RPMI8226 (cell line): ENCODE data around the gene STK11IP.

Experiments
- DNase-seq: peaks from one replicate; pipeline ENCODE4 v3.0.0-alpha.2; 2015

STK11IP gene

DNA sequence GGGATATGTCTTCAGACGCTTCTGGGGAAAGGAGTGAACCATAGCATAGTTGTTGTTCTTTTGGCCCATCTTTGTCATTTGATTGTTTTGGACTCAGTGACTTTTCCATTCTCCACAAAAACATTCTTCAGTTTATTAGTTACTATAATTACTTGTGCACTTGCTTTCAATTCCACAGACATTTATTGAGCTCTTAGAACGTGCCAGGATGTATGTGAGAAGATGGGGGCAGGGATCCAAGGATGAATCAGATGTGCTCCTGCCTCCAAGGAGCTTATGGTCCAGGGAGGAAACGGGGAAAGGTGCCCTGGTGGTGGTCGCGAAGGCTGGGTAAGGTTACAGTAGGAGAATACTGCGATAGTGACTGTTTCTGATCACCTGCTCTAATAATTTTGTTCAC, 22.9 kb downstream of the STK11IP start:
- DNase-seq: no peak

DNA sequence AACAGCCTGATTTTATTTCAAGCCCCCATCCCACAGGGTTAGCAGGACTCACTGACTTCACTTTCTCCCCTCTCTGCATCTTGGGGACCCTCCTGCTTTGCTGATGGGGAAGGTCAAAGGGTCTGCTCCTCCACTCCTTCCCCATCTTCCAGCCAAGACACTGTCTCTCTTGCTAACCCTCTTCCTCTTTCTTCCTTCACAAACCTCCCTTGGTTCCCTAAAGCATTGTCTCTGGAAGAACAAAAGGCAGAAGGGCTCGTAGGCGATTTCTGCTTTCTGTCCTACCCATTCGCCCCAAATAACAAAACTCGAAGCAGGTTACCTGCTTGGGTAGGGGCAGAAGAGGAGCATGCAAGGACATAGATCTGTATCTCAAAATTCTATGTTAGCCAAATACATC, 24.3 kb downstream of the STK11IP start:
- no peak for DNase-seq

DNA sequence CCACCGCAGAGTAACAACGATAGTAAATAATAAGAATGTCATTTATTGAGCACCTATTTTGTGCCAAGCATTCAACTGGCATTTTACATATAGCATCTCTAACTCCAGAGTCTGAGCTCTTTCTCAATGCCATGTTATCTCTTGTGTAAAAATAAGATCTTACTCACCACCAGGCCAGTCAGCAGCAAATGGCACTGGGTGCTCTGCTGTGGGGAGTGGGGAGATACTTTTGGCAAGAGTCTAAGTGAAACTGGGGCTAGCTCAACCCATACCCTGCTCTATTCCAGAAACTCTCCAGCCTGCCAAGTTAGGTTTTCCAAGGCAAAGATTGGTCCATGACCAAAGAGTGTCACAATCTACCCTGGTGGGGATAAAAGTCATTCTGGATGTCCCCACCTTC, 24.8 kb downstream of the STK11IP start:
- no peak for DNase-seq

DNA sequence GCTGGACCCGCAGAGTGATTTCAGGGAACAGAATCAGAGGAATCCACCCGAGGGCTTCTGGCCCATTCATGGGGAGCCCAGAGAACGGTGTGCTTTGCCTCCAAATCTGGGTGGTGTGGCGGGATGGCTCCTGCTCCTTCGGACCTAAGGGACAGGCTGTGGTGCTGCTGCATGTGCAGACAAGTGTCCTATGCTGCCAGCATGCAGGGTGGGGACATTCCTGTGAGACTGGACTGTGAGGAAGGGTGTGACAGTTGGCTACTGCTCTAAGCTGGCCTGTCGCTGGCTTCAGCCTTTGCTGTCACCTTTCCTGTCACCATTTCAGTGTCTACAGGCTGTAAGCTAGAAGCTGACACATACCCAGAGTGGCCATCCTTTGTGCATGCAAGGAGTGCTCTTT, 26.9 kb downstream of the STK11IP start:
- no peak for DNase-seq

DNA sequence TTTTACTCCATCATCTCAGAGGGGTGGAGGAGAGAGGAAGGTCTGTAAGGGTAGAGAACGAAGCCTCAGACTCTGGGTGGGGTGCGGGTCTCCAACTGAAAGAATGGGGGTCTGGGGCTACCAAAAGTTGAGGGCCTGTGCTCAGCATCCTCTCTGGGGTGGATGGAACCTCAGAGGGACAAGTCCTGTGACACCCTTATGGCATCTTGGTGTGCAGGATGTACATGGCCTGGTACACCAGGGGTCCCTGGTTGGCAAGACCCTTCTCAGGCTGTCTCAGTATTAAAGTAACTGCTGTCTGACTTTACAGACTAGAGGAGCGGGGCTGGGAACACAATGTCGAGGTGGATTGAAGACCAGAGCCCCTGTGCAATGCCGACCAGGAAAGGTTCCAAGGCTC, 27.5 kb downstream of the STK11IP start:
- no peak for DNase-seq

DNA sequence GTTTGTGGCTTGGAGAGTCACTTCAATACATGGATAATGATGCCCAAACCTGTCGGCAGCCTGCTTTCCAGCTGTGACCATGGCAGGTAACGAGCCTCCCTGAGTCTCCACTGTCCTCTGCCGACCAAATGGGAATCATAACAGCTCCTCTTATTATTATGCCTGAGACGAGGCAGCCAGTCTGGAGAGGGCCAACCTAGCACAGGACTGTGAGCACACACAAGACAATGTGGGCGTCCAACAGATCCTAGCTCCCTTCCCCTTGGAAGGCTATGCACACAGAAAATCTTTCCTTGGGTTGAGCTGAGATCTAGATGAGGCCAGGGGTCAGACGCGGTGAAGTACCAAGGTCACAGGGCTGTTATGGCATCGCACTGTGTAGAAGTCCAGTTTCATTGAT, 28.9 kb downstream of the STK11IP start:
- DNase-seq: no peak

DNA sequence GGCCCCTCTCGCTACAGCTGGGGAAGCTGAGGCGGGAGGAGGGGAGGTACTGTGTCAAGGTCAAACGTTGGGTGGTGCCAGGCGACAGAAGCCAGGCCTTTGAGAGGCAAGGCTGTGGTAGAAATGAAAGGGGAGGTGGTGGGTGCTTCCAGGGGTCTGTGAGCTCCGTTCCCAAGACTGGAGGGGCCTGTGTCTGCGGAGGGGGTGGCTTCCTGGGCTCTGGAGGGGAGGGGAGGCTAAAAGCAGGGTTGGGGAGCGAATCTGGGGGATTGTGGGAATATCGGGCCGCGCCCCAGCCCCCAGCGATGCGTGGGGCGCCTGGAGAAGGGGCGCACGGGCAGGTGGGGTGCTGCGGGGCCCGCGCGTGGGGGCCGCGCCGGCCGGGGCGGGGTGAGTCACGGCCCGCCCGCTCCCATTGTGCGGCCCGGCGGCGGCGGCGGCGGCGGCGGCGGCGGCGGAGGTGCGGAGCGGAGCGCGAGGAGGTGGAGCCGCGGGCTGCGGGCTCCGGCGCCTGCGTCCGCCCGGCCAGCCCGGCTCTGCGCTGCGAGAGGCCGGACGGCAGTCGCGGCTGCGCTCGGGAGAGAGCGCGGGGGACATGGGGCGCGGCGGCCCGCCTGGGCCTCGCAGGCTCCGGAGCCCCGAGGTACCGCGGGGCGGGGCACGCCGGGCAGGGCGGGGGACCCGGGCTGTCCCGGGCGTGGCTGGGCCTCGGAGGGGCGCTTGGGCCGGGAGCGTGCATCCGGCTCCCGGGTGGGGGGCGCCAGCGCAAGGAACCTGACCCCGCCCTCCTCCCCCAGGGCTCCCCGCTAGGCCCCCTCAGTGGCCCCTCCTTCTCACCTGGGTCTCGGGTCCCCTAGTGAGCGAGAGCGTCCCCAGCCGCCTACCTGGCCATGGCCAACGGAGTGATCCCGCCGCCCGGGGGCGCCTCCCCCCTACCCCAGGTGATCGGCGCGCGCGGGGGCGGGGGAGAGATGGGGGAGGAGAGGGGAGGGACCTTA, 29.7 kb downstream of the STK11IP start, which contains the start of gene SLC4A3:
Gene SLC4A3 (plus strand): TSS at position 528 of the 998 bp plus-strand sequence. CDS start 363 bp downstream, at position 891.
- no peak for DNase-seq

DNA sequence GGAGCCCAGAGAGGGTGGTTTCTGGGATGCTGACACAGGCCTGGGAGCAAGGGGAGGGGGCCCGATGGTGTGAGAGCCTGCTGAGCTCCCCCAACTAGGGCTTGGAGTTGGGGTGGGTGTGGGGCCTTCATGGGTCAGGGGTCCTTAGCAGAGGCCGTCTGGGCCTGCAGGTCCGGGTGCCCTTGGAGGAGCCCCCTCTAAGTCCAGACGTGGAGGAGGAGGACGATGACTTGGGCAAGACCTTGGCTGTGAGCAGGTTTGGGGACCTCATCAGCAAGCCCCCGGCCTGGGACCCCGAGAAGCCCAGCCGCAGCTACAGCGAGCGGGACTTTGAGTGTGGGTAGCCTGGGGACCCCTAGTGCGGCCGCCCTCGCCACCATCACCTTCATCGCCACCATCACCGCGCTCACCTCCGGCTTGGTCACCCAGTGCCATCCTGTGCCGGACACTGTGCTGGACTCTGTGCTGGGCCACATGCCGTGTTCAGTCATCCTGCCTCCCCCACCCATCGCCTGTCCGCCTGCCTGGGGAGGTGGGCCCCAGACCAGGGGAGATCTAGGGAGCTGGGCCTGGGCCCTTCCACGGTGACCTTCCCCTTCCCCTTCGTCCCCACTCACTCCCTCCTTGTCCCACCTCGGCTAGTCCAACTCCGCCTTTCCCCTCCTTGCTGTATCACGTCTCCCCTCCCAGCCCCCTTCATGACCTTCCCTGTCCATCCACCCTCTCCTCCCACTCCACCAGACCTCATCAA, 30.8 kb downstream of the STK11IP start:
- no peak for DNase-seq

DNA sequence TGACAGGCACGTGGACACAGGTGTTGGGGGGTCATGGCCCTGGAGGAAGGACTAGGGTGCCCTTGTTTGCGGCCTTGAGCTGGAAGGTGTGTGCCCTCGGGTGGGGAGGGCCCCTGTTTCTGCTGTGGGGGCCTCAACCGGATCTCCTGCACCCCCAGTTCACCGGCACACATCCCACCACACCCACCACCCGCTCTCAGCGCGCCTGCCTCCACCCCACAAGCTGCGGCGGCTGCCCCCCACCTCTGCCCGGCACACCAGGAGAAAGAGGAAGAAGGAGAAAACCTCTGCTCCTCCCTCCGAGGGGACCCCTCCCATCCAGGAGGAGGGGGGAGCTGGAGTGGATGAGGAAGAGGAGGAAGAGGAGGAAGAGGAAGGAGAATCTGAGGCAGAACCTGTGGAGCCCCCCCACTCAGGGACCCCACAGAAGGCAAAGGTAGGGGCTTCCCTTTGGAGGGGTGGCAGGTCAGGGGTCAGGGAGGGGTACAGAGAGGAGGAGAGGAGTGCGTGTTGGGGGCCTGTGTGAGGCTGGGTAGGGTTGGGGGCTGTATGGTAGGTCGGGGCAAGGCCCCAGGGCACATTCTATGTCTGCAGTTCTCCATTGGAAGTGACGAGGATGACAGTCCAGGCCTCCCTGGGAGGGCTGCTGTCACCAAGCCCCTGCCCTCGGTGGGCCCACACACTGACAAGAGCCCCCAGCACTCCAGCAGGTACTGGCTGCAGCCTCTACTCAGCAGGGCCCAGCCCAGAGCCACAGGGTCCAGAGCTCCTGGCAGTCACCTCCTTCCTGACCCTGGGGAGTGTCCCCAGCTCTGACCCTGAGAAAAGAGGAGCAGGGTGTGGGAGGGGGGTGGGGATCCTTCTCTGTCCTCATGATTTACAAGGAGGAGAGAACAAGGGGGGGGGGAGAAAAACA, 31.6 kb downstream of the STK11IP start:
- no peak for DNase-seq

DNA sequence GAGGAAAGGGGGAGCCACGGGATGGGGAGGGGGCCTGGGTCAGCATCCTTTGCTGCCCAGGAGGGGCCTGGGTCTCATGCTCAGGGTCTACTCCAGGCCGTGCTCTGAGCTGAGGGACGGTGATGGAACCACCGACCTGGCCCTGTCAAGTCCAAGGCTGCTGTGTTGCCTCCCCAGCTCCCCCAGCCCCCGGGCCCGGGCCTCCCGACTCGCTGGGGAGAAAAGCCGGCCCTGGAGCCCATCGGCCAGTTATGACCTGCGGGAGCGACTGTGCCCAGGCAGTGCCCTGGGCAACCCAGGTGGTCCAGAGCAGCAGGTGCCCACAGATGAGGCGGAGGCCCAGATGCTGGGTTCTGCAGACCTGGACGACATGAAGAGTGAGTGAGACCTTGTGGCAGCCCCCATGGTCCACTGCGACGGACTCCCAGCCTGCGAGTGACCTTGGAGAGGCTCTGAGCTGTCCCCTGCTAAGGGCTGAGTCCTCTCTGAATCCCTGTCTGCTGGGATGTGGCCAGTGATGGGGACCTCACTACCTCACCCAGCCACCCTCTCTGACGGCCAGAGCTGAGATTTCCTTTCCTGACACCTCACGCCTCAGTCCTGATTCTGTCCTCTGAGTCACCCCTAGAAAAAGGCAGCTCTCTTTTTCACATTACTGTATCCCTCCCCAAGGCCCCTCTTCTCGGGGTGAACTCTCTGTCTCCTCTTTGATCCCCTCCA, 32.5 kb downstream of the STK11IP start:
- DNase-seq: no peak

DNA sequence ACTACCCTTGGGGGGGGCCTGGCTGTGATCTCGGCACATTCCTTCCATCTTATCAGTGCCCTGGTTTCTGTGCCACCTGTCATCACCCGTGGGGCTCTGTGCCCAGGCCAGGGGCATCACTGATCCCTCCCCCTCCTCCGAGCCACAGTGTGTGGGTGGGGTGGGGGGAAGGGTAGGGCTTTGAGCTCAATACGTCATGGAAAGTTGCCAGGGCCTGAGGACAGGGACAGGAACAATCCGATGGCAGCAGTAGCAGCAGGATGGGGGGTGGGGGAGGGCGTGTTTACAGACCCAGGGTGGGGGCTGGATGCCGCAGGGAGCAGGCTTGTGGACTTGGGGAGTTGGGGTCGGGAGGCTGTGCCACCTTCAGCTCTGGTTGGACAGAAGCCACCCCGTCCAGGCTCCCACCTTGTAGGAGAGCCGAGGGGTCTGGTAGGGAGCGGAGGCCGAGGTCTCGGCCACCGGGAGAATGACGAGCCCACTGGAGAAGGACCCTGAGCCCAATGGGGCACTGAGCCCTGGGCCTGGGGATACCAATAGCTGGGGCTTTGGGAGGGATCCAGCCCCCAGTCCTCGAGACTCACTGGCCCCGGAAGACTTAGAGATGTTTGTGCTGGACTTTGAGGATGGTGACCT, 33.2 kb downstream of the STK11IP start:
- peak; percentile 20 for DNase-seq

DNA sequence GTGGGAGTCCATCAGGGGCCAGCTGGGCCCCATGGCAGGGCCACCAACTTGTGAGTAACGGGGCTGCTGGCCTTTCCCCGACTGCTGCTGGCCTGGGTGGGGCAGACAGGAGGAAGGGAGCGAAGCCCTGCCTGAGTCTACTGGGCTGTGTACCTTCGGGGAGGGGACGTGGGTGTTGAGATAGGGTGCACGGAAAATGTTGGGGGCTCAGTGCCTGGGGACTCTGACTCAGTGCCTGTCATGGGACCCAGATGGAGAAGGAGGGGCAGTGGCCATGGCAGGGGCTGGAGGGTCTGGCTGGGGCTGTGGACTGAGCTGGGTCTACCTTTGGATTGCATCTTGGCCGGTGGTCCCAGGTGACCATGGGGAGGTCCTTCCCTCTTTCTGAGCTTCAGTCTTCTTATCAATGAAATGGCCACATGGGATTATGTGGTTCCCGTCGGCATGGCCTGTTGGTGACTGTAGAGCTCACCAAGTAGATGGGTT, 33.8 kb downstream of the STK11IP start:
- DNase-seq: no peak

DNA sequence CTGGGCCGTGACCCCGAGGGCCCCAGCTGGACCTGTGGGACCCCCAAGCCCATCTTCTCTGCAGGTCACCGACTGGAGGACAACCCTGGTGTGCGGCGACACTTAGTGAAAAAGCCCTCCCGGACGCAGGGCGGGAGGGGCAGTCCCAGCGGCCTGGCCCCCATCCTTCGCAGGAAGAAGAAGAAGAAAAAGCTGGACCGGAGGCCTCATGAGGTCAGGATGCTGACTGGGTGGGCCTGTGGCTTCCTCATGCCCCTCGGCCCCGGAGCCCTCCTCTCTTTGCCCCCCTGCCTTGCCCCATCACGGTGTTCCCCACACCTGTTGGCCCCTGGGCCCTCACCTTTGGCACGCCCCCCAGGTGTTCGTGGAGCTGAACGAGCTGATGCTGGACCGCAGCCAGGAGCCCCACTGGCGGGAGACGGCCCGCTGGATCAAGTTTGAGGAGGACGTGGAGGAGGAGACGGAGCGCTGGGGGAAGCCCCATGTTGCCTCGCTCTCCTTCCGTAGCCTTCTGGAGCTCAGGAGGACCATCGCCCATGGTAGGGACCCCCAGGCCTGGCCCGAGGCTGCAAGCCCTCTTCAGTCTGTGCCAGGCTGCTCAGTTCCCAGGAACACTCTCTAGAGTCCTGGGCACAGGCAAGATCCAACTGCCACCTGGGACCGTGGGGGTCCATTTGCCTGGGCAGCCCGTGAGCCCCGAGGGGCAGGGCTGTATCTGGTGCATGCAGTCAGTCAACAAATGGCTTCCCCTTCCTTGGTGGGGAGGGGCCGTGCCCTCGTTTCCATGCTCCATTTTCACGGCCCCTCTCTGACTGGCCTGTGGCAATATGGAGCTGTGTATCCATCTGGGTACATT, 34.5 kb downstream of the STK11IP start:
- no peak for DNase-seq

DNA sequence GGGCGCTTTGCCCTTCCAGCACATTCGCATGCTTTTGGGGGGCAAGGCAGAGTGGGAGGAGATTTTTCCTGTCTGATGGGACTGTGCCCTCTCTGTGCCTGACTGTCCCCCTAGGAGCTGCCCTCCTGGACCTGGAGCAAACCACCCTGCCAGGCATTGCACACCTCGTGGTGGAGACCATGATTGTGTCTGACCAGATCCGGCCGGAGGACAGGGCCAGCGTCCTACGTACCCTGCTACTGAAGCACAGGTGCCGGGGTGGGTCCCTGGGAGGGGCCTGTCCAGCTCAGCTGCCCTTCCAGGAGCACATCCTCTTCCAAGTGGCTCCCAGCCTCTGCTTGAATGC, 35.1 kb downstream of the STK11IP start:
- no peak for DNase-seq

DNA sequence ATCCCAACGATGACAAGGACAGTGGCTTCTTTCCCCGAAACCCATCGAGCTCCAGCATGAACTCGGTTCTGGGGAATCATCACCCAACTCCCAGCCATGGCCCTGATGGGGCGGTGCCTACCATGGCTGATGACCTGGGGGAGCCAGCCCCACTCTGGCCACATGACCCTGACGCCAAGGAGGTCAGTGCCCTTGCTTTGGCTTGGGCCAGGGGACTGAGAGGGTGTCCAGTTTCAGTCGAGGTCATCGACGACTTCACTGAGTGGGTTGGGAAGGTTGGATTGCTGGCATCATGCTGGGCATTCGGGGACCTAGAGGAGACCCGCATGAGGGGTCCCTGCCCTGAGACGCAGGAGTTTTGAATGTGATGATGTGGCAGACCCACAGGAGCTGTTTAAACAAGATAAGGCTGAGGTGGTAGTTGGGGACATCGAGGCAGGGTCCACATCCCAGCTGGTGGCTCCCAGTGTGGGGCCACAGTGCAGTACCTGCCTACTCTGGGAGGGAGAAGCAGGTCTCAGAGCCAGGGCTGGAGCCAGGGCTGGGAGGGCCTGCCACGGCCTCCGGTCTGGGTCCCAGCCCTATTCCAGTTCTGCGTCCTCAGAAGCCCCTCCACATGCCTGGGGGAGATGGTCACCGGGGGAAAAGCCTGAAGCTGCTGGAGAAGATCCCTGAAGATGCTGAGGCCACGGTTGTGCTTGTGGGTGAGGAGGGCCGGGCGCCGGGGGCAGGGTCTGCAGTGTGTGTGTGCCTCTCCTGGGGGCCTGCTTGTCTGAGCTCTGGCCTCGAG, 35.8 kb downstream of the STK11IP start:
- no peak for DNase-seq

DNA sequence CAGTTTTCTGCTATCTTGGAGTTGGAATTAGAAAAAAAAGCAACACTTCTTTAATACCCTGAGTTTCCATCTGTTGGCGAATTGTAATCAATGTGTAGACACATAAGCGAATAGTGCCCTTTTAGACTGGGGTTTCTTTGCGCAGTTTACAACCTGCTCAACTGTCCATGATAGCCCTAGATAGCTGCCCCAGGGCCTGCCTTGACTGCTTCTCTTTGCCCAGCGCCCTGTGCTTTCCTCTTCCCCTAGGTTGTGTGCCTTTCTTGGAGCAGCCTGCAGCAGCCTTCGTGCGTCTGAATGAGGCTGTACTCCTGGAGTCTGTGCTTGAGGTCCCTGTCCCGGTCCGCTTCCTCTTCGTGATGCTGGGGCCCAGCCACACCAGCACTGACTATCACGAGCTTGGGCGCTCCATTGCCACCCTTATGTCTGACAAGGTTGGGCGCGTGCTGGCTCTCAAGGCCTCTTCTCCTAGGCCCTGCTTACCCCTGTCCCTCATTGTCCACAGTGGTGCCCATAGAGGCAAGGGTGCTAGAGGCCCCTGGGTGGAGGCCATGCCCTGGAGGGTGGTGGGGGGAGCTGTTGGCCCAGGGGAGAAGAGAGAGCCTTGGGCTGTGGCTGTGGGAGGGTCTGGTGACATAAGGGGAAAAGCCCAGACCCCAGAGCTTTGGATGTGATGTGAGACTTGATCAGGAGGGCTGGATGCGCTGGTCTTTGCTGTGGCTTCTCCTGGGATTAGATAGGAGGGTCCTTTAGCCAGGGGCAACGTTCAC, 36.7 kb downstream of the STK11IP start:
- DNase-seq: no peak

DNA sequence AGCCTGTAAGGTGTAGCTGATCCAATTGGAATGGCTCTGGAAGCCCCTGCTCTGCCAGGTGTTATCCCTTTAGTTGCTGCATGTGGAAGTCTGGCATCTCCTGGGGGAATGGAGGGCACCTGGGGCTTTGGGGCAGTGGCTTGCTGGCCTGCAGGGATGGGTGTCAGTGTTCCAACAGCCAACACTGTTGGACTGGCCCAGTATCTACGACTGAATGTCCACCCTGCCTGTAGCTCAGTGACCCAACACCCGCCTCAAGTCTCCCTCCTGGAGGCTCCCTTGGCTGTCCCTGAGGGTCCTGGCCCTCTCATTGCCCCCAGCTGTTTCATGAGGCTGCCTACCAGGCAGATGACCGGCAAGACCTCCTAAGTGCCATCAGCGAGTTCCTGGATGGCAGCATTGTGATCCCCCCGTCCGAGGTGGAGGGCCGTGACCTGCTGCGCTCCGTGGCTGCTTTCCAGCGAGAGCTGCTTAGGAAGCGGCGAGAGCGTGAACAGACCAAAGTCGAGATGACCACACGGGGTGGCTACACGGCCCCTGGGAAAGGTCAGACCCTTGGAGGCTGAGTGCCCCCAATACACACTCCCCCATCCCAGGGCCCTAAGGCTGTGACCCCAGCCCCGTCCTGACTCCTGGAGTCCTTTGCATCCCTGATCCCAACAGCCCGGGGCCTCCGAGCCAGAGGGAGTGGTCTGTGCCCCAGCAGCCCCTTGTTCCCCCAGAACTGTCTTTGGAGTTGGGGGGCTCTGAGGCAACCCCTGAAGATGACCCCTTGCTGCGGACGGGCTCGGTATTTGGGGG, 37.5 kb downstream of the STK11IP start:
- no peak for DNase-seq
